HG02973 (cell line): Measurements from ENCODE around the gene MAB21L1.

ENCODE experiments used
- ATAC-seq: cut with Tn5 transposase; IDR thresholded peaks from one replicate; pipeline ENCODE4 v1.9.1; 2021; ENCODE audit warnings: moderate library complexity; ENCODE audit not compliant: unreplicated experiment

Gene MAB21L1

GRCh38 chr13:35480346-35480745, 3.9 kb upstream of the MAB21L1 start:
- ATAC-seq, result no peak

GRCh38 chr13:35479706-35480105, 3.2 kb upstream of the MAB21L1 start:
- ATAC-seq, result no peak

GRCh38 chr13:35479038-35479492, 2.6 kb upstream of the MAB21L1 start:
- ATAC-seq, result no peak

- no peak for ATAC-seq
Observed at GRCh38 chr13:35478271-35479037, 2.0 kb upstream of the MAB21L1 start.

- ATAC-seq, result no peak
Observed at GRCh38 chr13:35477386-35477946, 977 bp upstream of the MAB21L1 start.

- ATAC-seq, result no peak
Observed at GRCh38 chr13:35475212-35475959, 1.1 kb downstream of the MAB21L1 start.

- ATAC-seq, result no peak
Observed at GRCh38 chr13:35474496-35475211, 1.8 kb downstream of the MAB21L1 start.

- no peak for ATAC-seq
Observed at GRCh38 chr13:35473802-35474201, 2.7 kb downstream of the MAB21L1 start.

GRCh38 chr13:35473206-35473775, 3.2 kb downstream of the MAB21L1 start:
- ATAC-seq, result no peak

- no peak for ATAC-seq
Observed at GRCh38 chr13:35472323-35472881, 4.1 kb downstream of the MAB21L1 start.

- ATAC-seq, result no peak
Observed at GRCh38 chr13:35471706-35472322, 4.7 kb downstream of the MAB21L1 start.

GRCh38 chr13:35470671-35471661, 5.5 kb downstream of the MAB21L1 start:
- ATAC-seq, result no peak

GRCh38 chr13:35469806-35470525, 6.5 kb downstream of the MAB21L1 start:
- ATAC-seq, result no peak

GRCh38 chr13:35468195-35468594, 8.3 kb downstream of the MAB21L1 start:
- ATAC-seq, result no peak

- no peak for ATAC-seq
Observed at GRCh38 chr13:35465371-35465770, 11.1 kb downstream of the MAB21L1 start.

GRCh38 chr13:35460061-35460460, 16.4 kb downstream of the MAB21L1 start:
- ATAC-seq, result no peak

GRCh38 chr13:35457258-35457657, 19.2 kb downstream of the MAB21L1 start:
- ATAC-seq, result no peak

GRCh38 chr13:35455022-35455421, 21.5 kb downstream of the MAB21L1 start:
- no peak for ATAC-seq
